Activated naive CD4-positive, alpha-beta T cell treated with anti-CD3 and anti-CD28 coated beads, Interleukin-2, amount 50 U/mL, for 16 hours (primary cell): ENCODE measurements around the gene ABLIM2.

Experiments used
- DNase-seq: peaks from one replicate; pipeline ENCODE4 v3.0.0-alpha.2; 2020

Gene ABLIM2

GRCh38 chr4:8061573-8061972 is 97.0 kb downstream of the ABLIM2 start:
- DNase-seq, result no peak

DNA sequence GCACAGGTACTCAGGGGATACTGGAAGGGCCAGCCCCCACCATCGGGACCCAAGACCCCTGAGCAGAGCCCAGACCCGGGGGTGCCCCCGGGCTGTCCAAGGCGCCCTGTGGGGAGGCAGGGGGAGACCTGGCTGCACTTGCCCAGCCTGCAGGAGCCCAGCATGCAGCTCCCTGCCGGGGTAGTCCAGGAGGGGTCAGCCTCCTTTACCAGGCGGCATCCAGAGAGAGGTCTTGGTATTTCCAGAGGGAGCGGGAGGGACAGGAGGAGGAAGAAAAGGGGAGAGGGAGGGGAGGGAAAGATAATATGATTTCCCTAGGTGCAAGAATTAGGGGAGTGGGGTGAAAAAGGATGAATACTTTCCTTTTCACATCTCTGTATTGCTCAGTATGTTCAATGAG is 97.5 kb downstream of the ABLIM2 start:
- DNase-seq, result no peak

DNA sequence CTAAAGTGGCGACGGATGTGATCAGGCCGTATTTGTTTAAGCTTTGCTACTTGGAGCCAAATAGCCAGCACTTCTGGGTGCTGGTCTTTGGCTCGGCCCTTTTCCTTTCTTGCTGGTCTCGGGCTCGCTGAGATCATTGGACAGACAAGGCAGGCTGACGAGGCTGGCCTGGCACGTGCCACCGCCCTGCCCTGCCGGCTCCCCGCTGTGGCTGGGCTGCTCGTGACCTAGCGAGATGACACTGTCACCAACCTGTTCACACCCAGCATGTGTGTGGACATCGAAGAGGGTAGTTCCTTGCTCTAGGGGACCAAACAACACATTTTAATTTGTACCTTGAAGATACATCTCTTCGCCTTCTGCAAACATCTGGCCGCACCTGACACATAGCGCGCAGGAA is 98.0 kb downstream of the ABLIM2 start:
- DNase-seq, result no peak

- no peak for DNase-seq
Measured at GRCh38 chr4:8058031-8058479, 100.6 kb downstream of the ABLIM2 start.

GRCh38 chr4:8055206-8055605 is 103.4 kb downstream of the ABLIM2 start:
- no peak for DNase-seq

DNA sequence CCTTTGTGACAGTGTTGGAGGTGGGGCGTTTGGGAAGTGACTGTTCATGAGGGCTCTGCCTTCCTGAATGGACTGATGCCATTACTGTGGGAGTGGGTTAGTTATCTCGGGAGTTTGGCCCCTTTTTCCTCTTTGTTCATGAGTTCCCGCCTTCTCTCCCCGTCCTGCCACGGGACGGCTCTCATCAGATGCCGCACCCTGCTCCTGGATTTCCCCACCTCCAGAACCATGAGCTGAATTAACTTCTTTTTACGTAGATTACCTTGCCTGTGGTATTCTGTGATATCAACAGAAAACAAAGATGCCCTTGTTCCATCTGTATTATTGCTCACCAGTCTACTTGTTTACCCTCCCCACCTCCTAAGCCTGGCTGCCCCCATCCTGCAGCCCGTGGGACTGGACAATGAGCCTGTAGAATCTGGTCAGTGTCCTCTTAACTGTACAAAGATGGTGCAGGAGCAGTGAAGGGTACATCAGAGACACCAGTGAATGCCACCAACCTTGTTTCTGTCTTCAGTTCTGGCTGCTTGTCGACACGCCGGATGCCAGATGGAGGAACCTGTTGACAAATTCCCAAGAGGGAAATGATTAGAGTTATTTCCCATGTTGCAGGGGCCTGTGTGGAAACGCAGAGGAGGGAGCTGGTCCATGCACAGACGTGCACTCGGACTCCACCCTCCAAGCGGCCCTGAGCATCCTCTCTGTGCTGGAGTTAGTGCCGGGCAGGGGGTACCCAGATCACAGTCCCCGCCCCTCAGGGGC is 104.7 kb downstream of the ABLIM2 start:
- no peak for DNase-seq

DNA sequence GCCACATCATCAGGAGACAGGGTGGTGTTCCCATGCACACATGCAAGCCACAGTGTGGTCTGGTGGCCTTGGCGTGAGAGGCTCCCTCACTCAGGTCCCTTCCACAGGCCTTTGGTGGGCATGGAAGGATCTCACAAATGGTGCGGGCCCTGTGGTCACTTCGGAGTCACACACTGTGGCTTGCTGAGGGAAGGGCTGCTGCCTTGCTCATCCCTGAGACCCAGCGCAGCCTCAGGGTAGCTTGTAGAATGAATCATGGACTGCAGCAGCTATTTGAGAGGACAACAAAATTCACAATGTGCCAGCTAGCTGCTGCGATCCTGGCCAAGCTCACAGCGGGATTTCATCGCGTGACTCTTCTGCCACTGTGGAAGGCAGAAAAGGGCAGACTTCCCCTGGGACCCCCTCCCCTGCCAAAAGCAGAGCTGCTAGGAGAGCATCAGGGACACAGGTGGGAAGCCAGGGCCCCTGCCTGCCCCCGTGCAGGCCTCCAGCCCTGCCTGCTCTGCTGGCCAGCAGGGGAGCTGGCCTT is 106.4 kb downstream of the ABLIM2 start:
- DNase-seq, result no peak

GRCh38 chr4:8051644-8052043 is 107.0 kb downstream of the ABLIM2 start:
- no peak for DNase-seq

DNA sequence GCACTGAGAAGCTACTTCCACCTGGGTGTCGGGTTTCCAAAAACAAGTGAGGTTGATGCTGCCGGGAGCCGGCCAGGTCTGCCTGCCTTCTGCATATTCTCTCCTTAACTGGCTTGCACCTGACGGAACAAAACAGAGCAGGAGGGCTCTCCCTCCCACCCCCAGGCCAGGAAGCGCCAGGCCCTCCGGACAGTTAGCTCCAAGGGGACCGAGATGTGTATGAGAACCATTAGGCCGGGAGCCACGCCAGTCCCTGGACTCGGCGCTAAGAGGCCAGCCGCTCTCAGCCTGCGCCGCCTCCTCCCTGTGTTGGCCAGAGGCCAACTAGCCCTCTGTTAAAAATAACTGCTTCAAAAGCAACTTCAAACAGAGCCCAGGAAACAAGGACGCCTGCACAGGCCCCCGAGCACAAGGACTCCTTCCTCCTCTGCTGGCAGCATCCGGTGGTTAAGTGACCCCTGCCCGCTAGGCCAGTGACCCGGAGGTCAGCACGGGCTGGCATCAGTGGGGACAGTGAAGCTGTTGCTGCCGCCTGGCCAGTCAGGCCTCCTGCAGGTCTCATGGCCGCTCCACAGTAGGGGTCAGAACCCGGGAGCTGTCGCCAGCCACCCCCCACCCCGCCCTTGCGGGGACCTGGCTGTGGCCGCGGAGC is 107.9 kb downstream of the ABLIM2 start:
- no peak for DNase-seq

DNA sequence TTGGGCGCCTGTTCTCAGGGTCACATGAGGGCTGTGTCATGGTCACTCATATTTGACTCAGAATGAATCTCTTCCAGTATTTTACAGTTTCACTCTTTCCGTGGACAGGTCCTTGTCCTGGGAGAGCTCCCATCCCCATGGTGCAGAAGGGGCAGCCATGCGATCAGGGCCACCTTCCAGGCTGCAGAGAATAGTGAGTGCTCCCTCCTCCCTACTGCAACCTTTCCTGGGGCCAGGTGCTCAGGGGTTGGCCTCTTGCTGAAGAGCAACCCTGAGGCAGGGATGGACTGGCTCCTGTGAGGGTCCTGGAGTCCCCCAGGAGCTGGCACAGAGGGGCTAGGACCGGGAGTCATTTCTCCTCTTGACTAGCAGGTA is 108.4 kb downstream of the ABLIM2 start:
- DNase-seq, result no peak

DNA sequence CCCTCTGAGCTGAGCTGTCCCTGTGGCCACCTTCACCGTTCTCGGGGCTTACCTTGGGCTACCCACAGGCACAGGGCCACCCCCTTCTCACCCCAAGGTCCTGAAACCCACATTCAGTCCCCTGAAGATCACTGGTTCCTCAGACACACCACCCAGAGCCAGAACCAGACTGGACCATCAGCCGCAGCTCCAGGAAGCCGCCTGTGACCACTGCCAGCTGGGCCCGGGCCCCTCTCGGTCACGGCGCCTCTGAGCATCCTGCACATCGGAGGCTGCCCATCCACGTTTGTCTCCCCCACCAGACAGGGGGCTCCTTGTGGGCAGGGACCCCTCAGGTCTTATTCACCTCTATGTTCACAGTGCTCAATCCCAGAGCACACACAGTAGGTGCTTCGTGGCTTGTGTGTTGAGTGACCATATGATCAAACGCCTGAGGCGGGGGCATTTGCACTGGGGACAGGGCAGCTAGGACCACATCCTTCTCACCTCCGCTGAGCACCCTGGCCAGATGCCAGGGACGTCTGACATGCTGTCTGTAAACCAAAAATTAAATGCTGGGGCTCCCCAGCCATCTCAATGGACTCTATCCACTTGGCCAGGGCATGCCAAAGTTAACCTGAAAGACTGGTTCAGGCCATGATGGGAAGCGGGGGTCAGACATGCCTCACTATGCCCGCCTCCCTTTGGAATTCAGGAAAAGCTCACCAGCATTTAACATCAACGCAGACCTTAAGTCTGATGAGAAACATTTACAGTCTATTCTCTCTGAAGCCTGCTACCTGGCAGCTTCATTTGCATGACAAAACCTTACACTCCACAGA is 109.5 kb downstream of the ABLIM2 start:
- no peak for DNase-seq

DNA sequence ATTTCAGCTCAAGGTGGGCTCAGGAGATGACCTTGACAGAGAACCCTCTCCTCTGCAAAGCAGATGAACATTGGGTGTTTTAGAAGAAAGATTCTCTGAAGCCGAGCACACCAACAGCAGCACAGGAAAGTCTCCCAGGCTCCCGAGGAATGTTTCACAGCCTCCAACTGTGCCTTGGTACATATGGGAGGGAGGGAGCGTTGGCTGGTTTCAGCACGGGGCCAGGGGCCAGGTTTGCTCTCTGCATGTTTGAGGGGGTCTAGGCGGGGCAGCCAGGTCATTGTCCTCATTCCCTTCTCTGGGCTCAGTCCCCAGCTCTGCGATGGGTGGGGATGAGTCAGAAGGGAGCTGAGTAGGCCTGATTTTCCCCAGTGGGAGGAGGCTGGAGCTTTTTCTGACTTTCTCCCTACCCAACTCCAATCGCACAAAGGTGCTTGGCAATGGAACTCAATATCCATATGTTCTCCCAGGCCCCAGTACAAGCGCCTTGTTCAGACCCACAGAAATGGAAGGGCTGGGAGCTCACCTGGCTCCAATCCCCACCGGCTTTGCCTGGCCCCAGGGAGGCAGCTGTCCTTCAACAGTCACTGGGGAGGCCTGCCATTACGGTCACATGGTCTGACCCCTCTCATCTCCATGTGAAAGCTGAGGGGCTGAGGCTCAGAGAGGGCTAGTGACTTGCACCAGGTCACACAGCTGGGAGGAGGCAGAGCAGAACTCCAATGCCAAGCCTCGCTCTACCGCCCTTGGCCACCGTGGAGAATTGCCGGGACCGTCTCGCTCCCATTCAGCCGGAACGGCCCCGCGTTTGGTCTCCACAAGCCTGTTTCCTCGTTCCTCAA is 110.6 kb downstream of the ABLIM2 start:
- no peak for DNase-seq

DNA sequence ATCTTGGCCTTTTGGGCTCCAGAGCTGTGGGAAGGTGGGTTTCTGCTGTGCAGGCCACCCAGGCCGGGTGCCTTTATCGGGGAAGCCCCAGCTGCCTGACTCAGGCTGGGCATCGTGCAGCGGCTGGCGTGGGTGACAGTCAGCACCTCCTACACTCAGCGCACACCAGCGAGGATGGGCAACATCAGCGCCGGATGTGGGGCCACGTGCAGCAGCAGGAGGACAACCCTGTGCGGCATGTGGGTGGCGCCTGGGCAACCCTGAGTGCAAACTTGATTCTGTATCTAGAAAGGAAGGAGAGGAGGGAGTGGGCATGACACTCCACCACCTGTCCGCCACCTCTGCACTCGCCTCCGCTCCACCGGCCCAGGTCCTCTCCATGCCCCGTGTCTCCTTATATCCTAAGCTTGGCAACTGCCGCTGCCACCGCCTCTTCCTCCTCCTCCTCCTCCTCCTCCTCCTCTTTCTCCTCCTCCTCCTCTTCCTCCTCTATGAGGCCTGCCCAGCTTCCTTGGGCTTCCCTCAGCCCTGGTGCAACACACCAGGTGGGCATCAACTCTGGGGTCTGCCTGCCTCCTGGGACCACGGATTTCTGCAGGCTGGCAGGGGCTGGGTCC is 111.6 kb downstream of the ABLIM2 start:
- DNase-seq, result no peak

- DNase-seq, result no peak
Measured at GRCh38 chr4:8045909-8046308, 112.7 kb downstream of the ABLIM2 start.

- no peak for DNase-seq
Measured at GRCh38 chr4:8044699-8045098, 113.9 kb downstream of the ABLIM2 start.

DNA sequence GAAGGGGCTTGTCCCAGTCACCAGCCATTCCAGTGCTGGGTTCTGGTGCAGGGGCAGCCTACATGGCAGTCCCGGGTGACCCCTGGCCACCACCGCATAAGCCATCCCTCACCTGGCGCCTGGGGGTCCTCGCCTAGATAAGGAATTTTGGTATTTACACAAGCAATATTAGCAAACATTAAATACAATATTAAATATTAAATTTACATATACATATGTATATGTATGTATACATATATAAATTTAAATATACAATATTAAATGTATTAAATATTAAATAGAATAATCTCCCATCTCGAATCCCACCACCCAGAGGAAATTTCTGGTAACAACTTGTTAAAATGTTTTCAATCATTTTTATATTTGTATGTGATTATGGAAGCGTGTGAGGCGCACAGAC is 114.4 kb downstream of the ABLIM2 start:
- DNase-seq, result no peak

DNA sequence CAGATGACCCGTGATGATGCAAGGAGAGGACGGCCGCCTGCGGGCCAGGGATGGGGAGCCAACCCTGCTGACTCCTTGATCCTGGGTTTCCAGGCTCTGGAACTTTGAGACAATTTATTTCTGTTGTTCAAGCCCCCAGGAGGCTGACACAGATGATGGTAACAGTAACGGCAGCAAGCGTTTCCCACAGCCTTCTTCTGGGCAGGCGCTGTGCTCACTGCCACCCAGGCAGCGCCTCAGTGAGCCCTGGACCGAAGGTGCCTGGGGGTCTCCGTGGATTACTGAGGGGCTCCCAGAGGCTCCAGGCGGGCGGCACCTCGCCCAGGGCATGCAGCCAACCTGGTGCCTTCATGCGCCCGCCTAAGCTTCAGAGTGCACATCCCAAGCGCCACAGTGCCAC is 115.0 kb downstream of the ABLIM2 start:
- no peak for DNase-seq

DNA sequence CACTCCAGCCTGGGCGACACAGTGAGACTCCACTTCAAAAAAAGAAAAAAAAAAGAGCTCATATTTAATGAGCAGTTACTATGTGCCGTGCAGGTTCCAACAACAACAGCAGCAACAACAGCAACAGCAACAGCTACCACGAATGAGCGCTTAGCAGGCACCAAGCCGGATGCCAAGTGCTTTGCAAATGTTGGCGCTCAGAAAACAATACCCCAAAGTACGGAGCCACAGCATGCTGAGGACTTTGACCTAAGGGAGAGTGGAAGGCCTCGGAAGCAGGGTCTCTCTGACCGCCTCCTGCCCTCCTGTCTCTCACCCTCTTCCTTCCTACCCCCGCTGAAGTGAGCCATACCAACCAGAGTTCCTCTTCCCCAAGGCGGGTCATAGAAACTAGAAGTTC is 116.7 kb downstream of the ABLIM2 start:
- DNase-seq, result no peak

DNA sequence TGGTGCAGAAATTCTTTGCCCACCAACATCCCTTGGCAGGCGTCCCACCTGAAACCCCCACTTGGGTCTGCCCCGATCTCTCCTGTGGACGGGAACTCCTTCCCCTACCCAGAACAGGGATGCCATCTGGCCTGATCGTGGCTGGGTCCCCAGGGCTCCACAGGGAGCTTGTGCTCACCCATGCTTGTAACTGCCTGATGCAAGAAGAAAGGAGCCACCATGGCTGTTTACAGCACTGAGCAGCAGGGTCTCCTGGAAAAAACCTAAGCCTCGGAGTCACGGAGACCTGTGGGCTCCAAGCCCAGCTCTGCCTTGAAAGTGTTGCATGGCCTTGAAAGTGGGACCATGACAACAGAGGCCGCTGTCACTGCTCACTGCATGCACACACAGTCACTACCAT is 117.4 kb downstream of the ABLIM2 start:
- DNase-seq, result no peak

DNA sequence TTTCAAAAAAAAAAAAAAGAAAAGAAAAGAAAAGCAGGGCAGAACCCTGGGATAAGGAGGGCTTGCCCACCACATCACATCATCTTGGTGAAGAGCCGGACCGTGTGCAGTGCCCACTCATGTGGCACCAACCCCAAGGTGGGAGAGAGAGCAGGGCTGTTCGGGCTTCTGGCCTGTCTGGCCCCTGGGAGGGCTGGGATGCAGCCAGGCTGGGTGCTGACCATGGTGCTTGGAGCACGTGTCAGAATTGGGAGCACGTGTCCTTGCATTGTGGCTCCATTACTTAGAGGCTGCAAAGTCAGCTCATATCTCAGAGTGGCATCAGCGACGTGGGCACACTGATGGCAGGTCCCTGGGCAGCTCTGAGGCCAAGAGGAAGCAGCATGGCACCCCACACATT is 118.0 kb downstream of the ABLIM2 start:
- no peak for DNase-seq

DNA sequence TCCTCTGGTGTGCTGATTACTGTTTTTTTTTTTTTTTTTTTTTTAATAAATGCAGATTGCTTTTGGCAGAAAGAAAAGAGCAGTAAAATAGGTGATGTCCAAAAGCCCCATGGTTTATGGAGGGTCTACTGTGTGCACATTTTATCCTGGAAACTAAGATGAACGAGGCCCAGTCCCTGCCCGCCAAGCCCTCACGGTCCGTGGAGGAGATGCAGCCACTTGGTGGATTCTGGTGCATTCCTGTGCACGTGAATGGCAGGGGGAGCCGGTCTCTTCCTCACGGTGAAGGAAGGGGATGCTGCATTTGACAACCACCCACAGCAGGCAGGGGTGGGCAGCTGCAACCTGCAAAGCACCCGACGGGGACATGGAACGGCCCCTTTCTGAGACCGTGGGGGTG is 118.8 kb downstream of the ABLIM2 start:
- no peak for DNase-seq

DNA sequence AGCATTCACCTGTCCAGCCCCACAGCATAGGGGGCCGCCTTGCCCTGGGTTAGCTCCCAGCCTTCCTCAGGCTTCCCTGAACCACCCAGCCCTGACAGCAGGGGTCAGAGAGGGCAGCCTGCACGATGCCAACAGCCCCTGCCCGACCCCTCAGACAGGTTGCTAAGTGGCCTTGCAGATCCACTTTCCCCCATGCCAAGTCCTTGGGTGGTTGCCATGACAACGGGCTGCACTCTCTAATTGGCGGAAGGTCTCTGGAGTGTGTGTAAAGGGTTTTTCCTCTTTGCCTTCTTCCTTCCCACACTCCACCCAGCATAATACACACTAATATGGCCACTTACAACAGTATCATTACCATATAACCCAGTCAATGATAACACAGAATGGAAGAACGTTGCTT is 119.3 kb downstream of the ABLIM2 start:
- no peak for DNase-seq
